Cardiac septum (tissue), 1 donor: ENCODE measurements around the gene TM4SF20. TPM values are rescaled to one million over a fixed set of nuclear protein-coding genes. Genes with fewer than 3 reads are reported as not detected.

Experiments used
- DNase-seq: peaks from one replicate; pipeline ENCODE4 v3.0.0-alpha.2; 2020; ENCODE audit warnings: low spot score
- intact Hi-C: fragments of 100-400 bp; cut with DNase I; formaldehyde crosslinking; loops from one replicate; pipeline ENCODE4 v1.14.0; 2022
- total RNA-seq: library from RNA; stranded (reverse); fragmentation: NEBNext Ultra II Directional; extraction: Animal tissue kit (Norgen Biotek cat#: 25700); gene quantifications from one replicate; pipeline ENCODE4 v1.2.1, GENCODE V29; 2021
- donor health status: DM: no; HTN: no; CAD: no.

TM4SF20 gene
- total RNA-seq, 1 donor from 2014 or later: not detected

DNA sequence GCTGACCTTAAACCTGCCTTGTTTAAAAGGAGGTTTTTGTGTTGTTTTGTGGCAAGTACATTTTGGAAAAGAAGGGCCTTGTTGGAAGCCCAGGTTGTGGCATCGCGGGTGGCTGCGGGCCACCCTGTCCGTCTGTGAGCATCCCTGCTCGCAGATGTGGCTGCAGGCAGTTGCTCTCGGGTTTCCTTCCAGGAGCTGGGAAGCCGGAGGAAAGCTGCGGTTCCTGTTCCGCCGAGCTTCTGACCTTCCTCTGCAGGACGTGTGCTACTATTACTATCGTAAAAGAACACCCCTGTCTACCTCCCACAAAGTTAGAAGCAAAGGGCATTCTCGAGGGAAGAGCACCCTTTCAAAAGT lies 53.3 kb downstream of the TM4SF20 start:
- intact Hi-C loops: no loop called here
- DNase-seq: peak; percentile 80

- intact Hi-C loops: no loop called here
- peak; percentile 97 for DNase-seq
Observed at GRCh38 chr2:227324995-227325838, 53.9 kb downstream of the TM4SF20 start, which contains the start of gene MFF. Gene MFF (plus strand): TSS chr2:227325251. CDS start chr2:227330666, 5,415 bp downstream.

DNA sequence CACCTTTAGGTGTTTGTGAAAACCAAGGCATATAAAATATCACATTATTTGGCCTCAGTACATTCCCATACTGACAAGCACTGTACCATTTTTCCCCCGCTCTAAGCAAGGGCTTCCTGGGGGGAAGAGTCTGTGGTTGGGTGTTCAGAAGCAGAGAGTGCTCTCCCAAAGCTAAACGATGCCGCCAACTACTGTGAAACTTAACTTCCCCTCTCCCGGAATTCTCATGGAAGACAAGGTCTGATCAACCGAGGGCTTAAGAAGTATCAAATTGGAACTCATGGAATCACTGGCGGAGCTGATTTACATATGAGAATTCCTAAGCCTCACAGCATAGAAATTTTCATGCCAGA lies 54.5 kb downstream of the TM4SF20 start:
- intact Hi-C loops: no loop called here
- no peak for DNase-seq

GRCh38 chr2:227323818-227324217 lies 55.3 kb downstream of the TM4SF20 start:
- intact Hi-C loops: no loop called here
- DNase-seq: no peak

GRCh38 chr2:227322530-227323205 lies 56.4 kb downstream of the TM4SF20 start:
- intact Hi-C loops: no loop called here
- no peak for DNase-seq

DNA sequence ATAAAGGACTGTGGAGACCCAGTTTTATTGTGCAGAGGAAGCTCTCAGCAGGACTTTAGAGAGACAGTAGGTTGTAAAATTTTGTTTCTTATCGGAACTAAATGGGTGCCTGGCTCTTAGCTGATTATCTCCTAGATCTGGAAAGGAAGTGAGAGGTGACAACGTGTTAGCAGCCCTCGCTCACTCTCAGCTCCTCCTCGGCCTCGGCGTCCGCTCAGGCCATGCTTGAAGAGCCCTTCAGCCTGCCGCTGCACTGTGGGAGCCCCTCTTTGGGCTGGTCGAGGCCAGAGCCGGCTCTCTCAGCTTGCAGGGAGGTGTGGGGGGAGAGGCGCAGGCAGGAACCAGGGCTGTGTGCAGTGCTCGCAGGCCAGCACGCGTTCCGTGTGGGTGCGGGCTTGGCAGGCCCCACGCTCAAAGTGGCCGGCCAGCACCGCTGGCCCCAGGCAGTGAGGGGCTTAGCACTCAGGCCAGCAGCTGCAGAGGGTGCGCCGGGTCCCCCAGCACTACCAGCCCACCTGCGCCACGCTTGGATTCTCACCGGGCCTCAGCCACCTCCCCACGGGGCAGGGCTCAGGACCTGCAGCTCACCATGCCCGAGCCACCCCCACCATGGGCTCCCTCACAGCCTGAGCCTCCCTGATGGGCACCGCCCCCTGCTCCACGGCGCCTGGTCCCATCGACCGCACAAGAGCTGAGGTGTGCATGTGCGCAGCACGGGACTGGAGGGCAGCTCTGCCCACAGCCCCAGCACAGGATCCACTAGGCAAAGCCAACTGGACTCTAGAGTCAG lies 58.6 kb downstream of the TM4SF20 start:
- intact Hi-C loops: no loop called here
- no peak for DNase-seq

DNA sequence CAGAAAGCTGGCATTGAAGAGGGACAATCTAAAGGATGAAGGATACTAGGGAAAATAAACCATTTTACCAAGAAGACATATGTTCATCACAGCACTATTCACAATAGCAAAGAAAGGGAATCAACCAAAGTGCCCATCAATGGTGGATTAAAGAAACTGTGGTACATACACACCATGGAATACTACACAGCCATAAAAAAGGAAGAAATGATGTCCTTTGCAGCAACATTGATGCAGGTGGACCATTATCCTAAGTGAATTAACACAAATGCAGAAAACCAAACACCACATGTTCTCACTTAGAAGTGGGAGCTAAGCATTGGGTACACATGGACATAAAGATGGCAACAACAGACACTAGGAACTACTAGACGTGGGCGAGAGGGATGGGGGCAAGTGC lies 61.3 kb downstream of the TM4SF20 start:
- no peak for DNase-seq
- intact Hi-C loops: no loop called here

DNA sequence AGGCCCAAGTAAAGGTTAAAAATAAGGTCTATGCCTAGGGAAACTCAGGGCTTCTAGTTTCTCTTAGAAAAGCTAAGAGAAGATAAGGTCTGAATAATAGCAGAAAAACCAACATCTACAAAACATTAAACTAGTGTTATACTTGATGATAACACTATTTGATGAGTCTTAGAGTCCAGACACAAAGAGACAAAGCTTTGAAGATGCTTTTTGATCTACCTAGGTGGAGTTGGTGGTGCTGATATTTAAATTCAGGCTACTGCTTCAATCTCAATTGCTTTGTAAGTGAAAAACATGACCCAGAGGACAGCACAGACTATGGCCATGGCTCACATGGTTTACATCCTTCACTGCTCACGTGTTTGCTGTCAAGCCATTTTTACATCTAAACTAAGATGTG lies 65.8 kb downstream of the TM4SF20 start:
- no peak for DNase-seq
- intact Hi-C loops: no loop called here

- DNase-seq: no peak
- intact Hi-C loops: no loop called here
Observed at GRCh38 chr2:227312579-227312978, 66.5 kb downstream of the TM4SF20 start.

Other genes with a start within 250 kb of the TM4SF20 start
- 3.0 TPM for gene COL4A4, start 215.1 kb downstream of the TM4SF20 start, total RNA-seq
- gene COL4A3, start 214.7 kb downstream of the TM4SF20 start, total RNA-seq: 1.6 TPM
- 75.6 TPM for gene MFF, start 54.1 kb downstream of the TM4SF20 start, total RNA-seq
- gene SCYGR1, start 8.6 kb upstream of the TM4SF20 start, total RNA-seq: not detected
- 58.2 TPM for gene AGFG1, start 92.8 kb upstream of the TM4SF20 start, total RNA-seq
- not detected for gene SCYGR2, start 219.6 kb upstream of the TM4SF20 start, total RNA-seq
- gene SCYGR3, start 235.5 kb upstream of the TM4SF20 start, total RNA-seq: not detected
- gene SCYGR4, start 238.2 kb upstream of the TM4SF20 start, total RNA-seq: not detected